ENCODE data around the gene IRF5.

The IRF5 gene

DNA sequence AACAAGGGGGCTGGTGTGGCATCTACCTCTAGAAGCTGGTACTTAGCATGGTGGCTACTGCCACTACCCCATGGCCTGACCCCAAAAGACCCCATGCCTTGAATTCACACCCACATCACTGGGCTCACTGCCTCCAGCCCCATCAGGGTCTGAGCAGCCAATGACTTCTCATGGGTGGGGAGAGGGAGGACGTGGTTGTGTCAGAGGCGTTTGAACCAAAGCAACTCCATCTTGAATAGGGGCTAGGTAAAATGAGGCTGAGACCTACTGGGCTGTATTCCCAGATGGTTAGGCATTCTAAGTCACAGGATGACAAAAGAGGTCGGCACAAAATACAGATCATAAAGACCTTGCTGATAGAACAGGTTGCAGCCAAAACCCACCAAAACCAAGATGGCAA is 42.4 kb upstream of the IRF5 start:
- Histone ChIP-seq H3F3A (ENCODE audit: insufficient read depth, low read length) (no peaks in the 10 kb centered on the region), H3K4me1 (ENCODE audit: low read length) (no peaks in the 10 kb centered on the region), H3K36me3 (replicated peaks; ENCODE audit: insufficient read depth, low read length) (no peaks in the 10 kb centered on the region), H3K9me3 (replicated peaks; ENCODE audit: insufficient read depth, low read length) (no peaks in the 10 kb centered on the region), H3K27me3 (replicated peaks; ENCODE audit: insufficient read depth, low read length) (peaks cover 7% of the 10 kb centered on the region), H3K4me3 (ENCODE audit: low read length) (no peak overlapping the region), H3K4me2 (ENCODE audit: low read depth, low read length) (no peak overlapping the region), H3K9ac (ENCODE audit: low read length) (no peak overlapping the region), H3K9me2 (replicated peaks; ENCODE audit: insufficient read depth, low read length) (no peaks in the 10 kb centered on the region), H3K79me2 (ENCODE audit: low read length) (no peaks in the 10 kb centered on the region), H2AFZ (ENCODE audit: low read length) (no peak overlapping the region), H3K27ac (ENCODE audit: low read length) (no peak overlapping the region), H4K20me1 (ENCODE audit: insufficient read depth, low read length) (no peaks in the 10 kb centered on the region)
- DNase-seq = no peak
- TF ChIP-seq, protein P1, sequence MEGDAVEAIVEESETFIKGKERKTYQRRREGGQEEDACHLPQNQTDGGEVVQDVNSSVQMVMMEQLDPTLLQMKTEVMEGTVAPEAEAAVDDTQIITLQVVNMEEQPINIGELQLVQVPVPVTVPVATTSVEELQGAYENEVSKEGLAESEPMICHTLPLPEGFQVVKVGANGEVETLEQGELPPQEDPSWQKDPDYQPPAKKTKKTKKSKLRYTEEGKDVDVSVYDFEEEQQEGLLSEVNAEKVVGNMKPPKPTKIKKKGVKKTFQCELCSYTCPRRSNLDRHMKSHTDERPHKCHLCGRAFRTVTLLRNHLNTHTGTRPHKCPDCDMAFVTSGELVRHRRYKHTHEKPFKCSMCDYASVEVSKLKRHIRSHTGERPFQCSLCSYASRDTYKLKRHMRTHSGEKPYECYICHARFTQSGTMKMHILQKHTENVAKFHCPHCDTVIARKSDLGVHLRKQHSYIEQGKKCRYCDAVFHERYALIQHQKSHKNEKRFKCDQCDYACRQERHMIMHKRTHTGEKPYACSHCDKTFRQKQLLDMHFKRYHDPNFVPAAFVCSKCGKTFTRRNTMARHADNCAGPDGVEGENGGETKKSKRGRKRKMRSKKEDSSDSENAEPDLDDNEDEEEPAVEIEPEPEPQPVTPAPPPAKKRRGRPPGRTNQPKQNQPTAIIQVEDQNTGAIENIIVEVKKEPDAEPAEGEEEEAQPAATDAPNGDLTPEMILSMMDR (IDR thresholded peaks at IDR 0.05; ENCODE audit: low read length) = no peak
- no peak for TF ChIP-seq EZH2phosphoT487 (IDR thresholded peaks at IDR 0.05; ENCODE audit: low read length)

DNA sequence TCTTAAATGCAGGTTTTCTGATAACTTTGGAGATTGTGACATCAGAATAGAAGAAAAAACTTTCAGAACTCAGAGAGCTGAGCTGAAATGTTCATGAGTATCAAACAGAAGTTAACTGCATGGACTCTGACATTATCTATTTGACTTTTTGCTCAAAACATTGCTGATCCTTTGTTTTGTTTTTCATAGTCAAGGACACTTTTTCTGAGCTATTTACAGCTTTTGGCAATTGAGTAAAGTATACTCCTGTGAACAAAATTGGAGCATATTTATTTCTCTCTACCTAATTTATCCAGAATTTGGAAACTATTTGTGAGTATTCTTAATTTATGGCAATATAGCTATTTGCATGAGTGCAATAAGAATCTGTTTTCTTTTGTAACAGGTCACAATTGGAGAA is 38.3 kb upstream of the IRF5 start:
- Histone ChIP-seq H3K4me1 (ENCODE audit: low read length) (0 out of 2 replicates have a peak, but pooled peaks cover 2% of the 10 kb centered on the region), H2AFZ (ENCODE audit: low read length) (no peak overlapping the region), H3K4me2 (ENCODE audit: low read depth, low read length) (no peak overlapping the region), H3K27ac (ENCODE audit: low read length) (no peak overlapping the region), H3K9ac (ENCODE audit: low read length) (no peak overlapping the region), H3K4me3 (ENCODE audit: low read length) (no peak overlapping the region), H3F3A (ENCODE audit: insufficient read depth, low read length) (no peaks in the 10 kb centered on the region), H3K36me3 (replicated peaks; ENCODE audit: insufficient read depth, low read length) (no peaks in the 10 kb centered on the region), H4K20me1 (ENCODE audit: insufficient read depth, low read length) (no peaks in the 10 kb centered on the region), H3K9me3 (replicated peaks; ENCODE audit: insufficient read depth, low read length) (no peaks in the 10 kb centered on the region), H3K9me2 (replicated peaks; ENCODE audit: insufficient read depth, low read length) (no peaks in the 10 kb centered on the region), H3K27me3 (replicated peaks; ENCODE audit: insufficient read depth, low read length) (no peaks in the 10 kb centered on the region), H3K79me2 (ENCODE audit: low read length) (no peaks in the 10 kb centered on the region)
- DNase-seq = no peak
- no peak for TF ChIP-seq EZH2 (optimal IDR thresholded peaks at IDR 0.05; ENCODE audit: low read depth, low read length)
- TF ChIP-seq, protein P1 (IDR thresholded peaks at IDR 0.05; ENCODE audit: low read length) = no peak
- no peak for TF ChIP-seq EZH2phosphoT487 (IDR thresholded peaks at IDR 0.05; ENCODE audit: low read length)

DNA sequence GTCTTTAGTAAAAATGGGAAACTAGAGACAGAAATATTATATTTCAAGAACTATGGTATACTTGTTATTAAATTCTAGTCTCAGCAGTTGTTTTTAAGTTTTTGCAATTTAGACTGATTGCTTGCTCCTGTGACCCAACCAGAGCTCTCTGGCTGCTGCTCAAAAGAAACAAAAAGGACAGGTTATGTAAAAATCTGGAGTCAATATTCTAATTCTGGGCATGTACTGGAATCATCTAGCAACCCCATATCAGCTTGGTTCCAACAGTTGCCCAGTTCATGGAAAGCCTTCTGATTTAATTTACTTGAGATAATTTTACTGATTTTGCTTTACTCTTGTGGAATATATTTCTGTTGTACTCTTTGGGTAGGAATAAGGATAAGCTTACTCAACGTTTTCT is 37.5 kb upstream of the IRF5 start:
- Histone ChIP-seq H3K36me3 (replicated peaks; ENCODE audit: insufficient read depth, low read length) (no peaks in the 10 kb centered on the region), H3K4me1 (ENCODE audit: low read length) (0 out of 2 replicates have a peak, but pooled peaks cover 5% of the 10 kb centered on the region), H3K4me2 (ENCODE audit: low read depth, low read length) (no peak overlapping the region), H3K79me2 (ENCODE audit: low read length) (no peaks in the 10 kb centered on the region), H4K20me1 (ENCODE audit: insufficient read depth, low read length) (no peaks in the 10 kb centered on the region), H3K4me3 (ENCODE audit: low read length) (no peak overlapping the region), H3K9me3 (replicated peaks; ENCODE audit: insufficient read depth, low read length) (no peaks in the 10 kb centered on the region), H3F3A (ENCODE audit: insufficient read depth, low read length) (no peaks in the 10 kb centered on the region), H2AFZ (ENCODE audit: low read length) (no peak overlapping the region), H3K27ac (ENCODE audit: low read length) (no peak overlapping the region), H3K9ac (ENCODE audit: low read length) (no peak overlapping the region), H3K9me2 (replicated peaks; ENCODE audit: insufficient read depth, low read length) (no peaks in the 10 kb centered on the region), H3K27me3 (replicated peaks; ENCODE audit: insufficient read depth, low read length) (no peaks in the 10 kb centered on the region)
- no peak for TF ChIP-seq EZH2 (optimal IDR thresholded peaks at IDR 0.05; ENCODE audit: low read depth, low read length)
- no peak for TF ChIP-seq EZH2phosphoT487 (IDR thresholded peaks at IDR 0.05; ENCODE audit: low read length)
- TF ChIP-seq, protein P1 (IDR thresholded peaks at IDR 0.05; ENCODE audit: low read length) = no peak
- no peak for DNase-seq

Data from MM.1S (cell line).